CD14-positive monocyte (primary cell): ENCODE measurements around the gene SNIP1. TPM values are rescaled to one million over a fixed set of nuclear protein-coding genes. Genes with fewer than 3 reads are reported as not detected.

Experiments
- DNase-seq, 3 donors: peaks; one replicate each; pipeline ENCODE4 v3.0.0-alpha.2; 2011 to 2022
- H2AFZ ChIP-seq: 2 replicates; pipeline ENCODE4 v1.6.0; 2012; ENCODE audit warnings: mild to moderate bottlenecking, low read depth, low read length, inconsistent platforms; ENCODE audit not compliant: insufficient read depth, poor library complexity, severe bottlenecking
- H3K27ac ChIP-seq, 2 donors: 1 replicate in 1 of 2; 2 replicates in 1 of 2; pipeline ENCODE4 v1.5.1; 2012 to 2013; ENCODE audit warnings: low read length in 2 of 2, control low read depth in 1 of 2, inconsistent platforms in 1 of 2, low read depth in 1 of 2, mild to moderate bottlenecking in 1 of 2
- H3K27me3 ChIP-seq, 2 donors: one replicate each; pipeline versions ENCODE4 v1.6.0 to v1.6.1; 2011 to 2013; ENCODE audit warnings: low read length in 2 of 2; ENCODE audit not compliant: control insufficient read depth in 2 of 2, insufficient read depth in 2 of 2
- H3K36me3 ChIP-seq, 2 donors: replicated peaks in 1 of 2; 1 replicate in 1 of 2; 2 replicates in 1 of 2; pipeline versions ENCODE4 v1.5.1 to v1.6.1; 2012 to 2013; ENCODE audit warnings: low read length in 2 of 2, control low read depth in 1 of 2, inconsistent platforms in 1 of 2, mild to moderate bottlenecking in 1 of 2; ENCODE audit not compliant: insufficient read depth in 2 of 2, control insufficient read depth in 1 of 2
- H3K4me1 ChIP-seq, 2 donors: 1 replicate in 1 of 2; 2 replicates in 1 of 2; pipeline versions ENCODE4 v1.5.1 to v1.6.1; 2012 to 2013; ENCODE audit warnings: low read length in 2 of 2, control low read depth in 1 of 2, inconsistent platforms in 1 of 2, mild to moderate bottlenecking in 1 of 2, moderate library complexity in 1 of 2; ENCODE audit not compliant: insufficient read depth in 2 of 2, control insufficient read depth in 1 of 2
- H3K4me2 ChIP-seq: replicated peaks from 2 replicates; pipeline ENCODE3; 2012; ENCODE audit warnings: low read length, moderate library complexity, mild to moderate bottlenecking; ENCODE audit not compliant: poor library complexity, severe bottlenecking; ENCODE audit errors: extremely low read depth
- H3K4me3 ChIP-seq, 3 experiments: fragments of 200-600 bp in 1 of 3; sonication (generic) in 1 of 3; replicated peaks in 1 of 3; 1 replicate in 2 of 3; 2 replicates in 1 of 3; pipeline ENCODE4 v1.5.1; 2011 to 2013; ENCODE audit warnings: low read length in 3 of 3, mild to moderate bottlenecking in 3 of 3, control low read depth in 2 of 3, low read depth in 2 of 3, inconsistent platforms in 1 of 3, moderate library complexity in 1 of 3
- H3K79me2 ChIP-seq: 2 replicates; pipeline ENCODE4 v1.6.0; 2012; ENCODE audit warnings: mild to moderate bottlenecking, control low read depth, inconsistent platforms, low read length, moderate library complexity; ENCODE audit not compliant: insufficient read depth
- H3K9ac ChIP-seq: 2 replicates; pipeline ENCODE4 v1.6.0; 2017; ENCODE audit warnings: low read length, mild to moderate bottlenecking; ENCODE audit not compliant: insufficient read depth, poor library complexity, severe bottlenecking
- H3K9me3 ChIP-seq, 2 donors: replicated peaks in 1 of 2; 1 replicate in 1 of 2; 2 replicates in 1 of 2; pipeline versions ENCODE4 v1.5.1 to v1.6.1; 2012 to 2013; ENCODE audit warnings: low read length in 2 of 2, control low read depth in 1 of 2; ENCODE audit not compliant: control insufficient read depth in 1 of 2, insufficient read depth in 1 of 2
- H4K20me1 ChIP-seq: 2 replicates; pipeline ENCODE4 v1.6.0; 2012; ENCODE audit warnings: mild to moderate bottlenecking, low read length, control low read depth, moderate library complexity; ENCODE audit not compliant: insufficient read depth
- H3K27ac Mint-ChIP-seq, 7 donors: one replicate each; pipeline ENCODE4 v1.8.0; 2020; ENCODE audit warnings: mild to moderate bottlenecking in 7 of 7, mixed read lengths in 7 of 7, moderate library complexity in 6 of 7, inconsistent platforms in 2 of 7
- H3K27me3 Mint-ChIP-seq, 3 donors: one replicate each; pipeline ENCODE4 v1.8.0; 2021 to 2022; ENCODE audit warnings: low read depth in 3 of 3, mild to moderate bottlenecking in 3 of 3, mixed read lengths in 3 of 3, moderate library complexity in 3 of 3, inconsistent platforms in 1 of 3
- H3K36me3 Mint-ChIP-seq, 2 donors: one replicate each; pipeline ENCODE4 v1.8.0; 2020; ENCODE audit warnings: mixed read lengths in 2 of 2, inconsistent platforms in 1 of 2, mild to moderate bottlenecking in 1 of 2
- H3K4me1 Mint-ChIP-seq: one replicate; pipeline ENCODE4 v1.8.0; 2020; ENCODE audit warnings: mild to moderate bottlenecking, mixed read lengths
- H3K4me3 Mint-ChIP-seq, 2 donors: one replicate each; pipeline ENCODE4 v1.8.0; 2020; ENCODE audit warnings: mild to moderate bottlenecking in 2 of 2, mixed read lengths in 2 of 2, moderate library complexity in 1 of 2
- H3K9me3 Mint-ChIP-seq, 7 donors: one replicate each; pipeline ENCODE4 v1.8.0; 2020 to 2022; ENCODE audit warnings: mixed read lengths in 7 of 7, mild to moderate bottlenecking in 6 of 7, moderate library complexity in 6 of 7, inconsistent platforms in 2 of 7
- CTCF ChIP-seq: fragments of 200-600 bp; IDR thresholded peaks from one replicate; pipeline ENCODE4 v1.8.0; 2022; ENCODE audit warnings: antibody characterized with exemption, mild to moderate bottlenecking
- WGBS: methylation state at CpG from one replicate; pipeline ENCODE4 v1.1.5; 2013; ENCODE audit warnings: missing lambda C conversion rate; ENCODE audit not compliant: insufficient coverage; 5-methylcytosine and 5-hydroxymethylcytosine counted together
- intact Hi-C, 2 donors: fragments of 100-400 bp; cut with micrococcal nuclease; formaldehyde crosslinking; loops; one replicate each; pipeline versions ENCODE4 v1.15.0 to v1.15.1; 2023
- polyA plus RNA-seq, 3 donors: library from polyadenylated mRNA; depleted of rRNA in 1 of 3; unstranded in 2 of 3; stranded (reverse) in 1 of 3; fragments of 300-500 nt in 2 of 3; fragments of >200 nt in 1 of 3; fragmentation: Illumina TruSeq in 2 of 3; gene quantifications; 1 replicate in 2 of 3; 2 replicates in 1 of 3; pipeline ENCODE4 v1.2.3, GENCODE V29; 2012 to 2021

Gene SNIP1
- polyA plus RNA-seq, 3 donors: 1.6 to 6.8 (median 3.3) TPM

- Histone ChIP-seq H3K9me3 (no peaks in the 10 kb centered on the region), H3K4me3 (peak within 1 kb of the TSS; percentile 75 to 97 (median 89)), H2AFZ (peak within 1 kb of the TSS; percentile 97), H3K9ac (peak within 1 kb of the TSS; percentile 83), H3K27ac (peak within 1 kb of the TSS; percentile 90 to 97), H3K27me3 (peaks cover 0 to 2% of the 10 kb centered on the region in 2 donors), H3K4me2 (peak within 1 kb of the TSS; percentile 99), H3K36me3 (peaks cover 26 to 35% of the 10 kb centered on the region in 2 donors), H3K4me1 (peaks cover 17 to 21% of the 10 kb centered on the region in 2 donors), H4K20me1 (peaks cover 43% of the 10 kb centered on the region), H3K79me2 (peaks cover 40% of the 10 kb centered on the region)
- under 1% methylated on average over 51 of the region's 51 CpGs for WGBS
- H3K4me3 Mint-ChIP-seq: peak within 1 kb of the TSS; percentile 96 to 99
- peak; percentile 98 for DNase-seq
- intact Hi-C loops: loop anchor here (2.0 to 10.0 kb wide), 5 partner anchors 38 to 419 kb away; partner anchors contain the start of genes CDCA8 (in 1 of the 2), DNALI1 (in 1 of the 2), MTF1 (in 1 of the 2) and SNIP1 (in 1 of the 2)
- H3K9me3 Mint-ChIP-seq: peaks cover 0 to 2% (median 0%) of the 10 kb centered on the region in 7 donors
- H3K27me3 Mint-ChIP-seq: peaks cover 0 to 4% (median 4%) of the 10 kb centered on the region in 3 donors
- peak within 1 kb of the TSS; percentile 99 to 100 (median 99) for H3K27ac Mint-ChIP-seq
- peaks cover 19% of the 10 kb centered on the region for H3K4me1 Mint-ChIP-seq
- peaks cover 25 to 28% of the 10 kb centered on the region in 2 donors for H3K36me3 Mint-ChIP-seq
- TF ChIP-seq CTCF: no peak
Observed at GRCh38 chr1:37595440-37596181, 41.5 kb upstream of the SNIP1 start, which contains the start of gene GNL2. Gene GNL2, minus strand, starts transcription at chr1:37595937. Its CDS starts 115 bp downstream, at chr1:37595822.

- Histone ChIP-seq H4K20me1 (peaks cover 48% of the 10 kb centered on the region), H3K9ac (no peak overlapping the region), H2AFZ (no peak overlapping the region), H3K27ac (no peak overlapping the region), H3K4me2 (no peak overlapping the region), H3K79me2 (peaks cover 40% of the 10 kb centered on the region), H3K36me3 (peaks cover 45 to 54% of the 10 kb centered on the region in 2 donors), H3K4me1 (peaks cover 17 to 21% of the 10 kb centered on the region in 2 donors), H3K27me3 (no peaks in the 10 kb centered on the region), H3K9me3 (no peaks in the 10 kb centered on the region), H3K4me3 (no peak overlapping the region)
- peaks cover 0 to 2% (median 0%) of the 10 kb centered on the region in 7 donors for H3K9me3 Mint-ChIP-seq
- DNase-seq: no peak
- H3K27ac Mint-ChIP-seq: peak overlapping the region in 2 of 7 donors; percentile 8 to 26
- peaks cover 38 to 42% of the 10 kb centered on the region in 2 donors for H3K36me3 Mint-ChIP-seq
- no peaks in the 10 kb centered on the region for H3K27me3 Mint-ChIP-seq
- TF ChIP-seq CTCF: no peak
- intact Hi-C loops: loop anchor here in 1 of 2 donors (2.0 to 10.0 kb wide), 3 partner anchors 99 to 421 kb away; partner anchors contain the start of genes CDCA8, MTF1 and UTP11
- H3K4me1 Mint-ChIP-seq: peaks cover 19% of the 10 kb centered on the region
- H3K4me3 Mint-ChIP-seq: no peak overlapping the region
- 100% methylated on average over 1 of the region's 6 CpGs for WGBS
Observed at GRCh38 chr1:37593726-37594125, 39.6 kb upstream of the SNIP1 start.
